Measurements from ENCODE around the gene GRM1.

GRM1 gene

GRCh38 chr6:146456886-146457285 lies 428.0 kb downstream of the GRM1 start:
- Histone ChIP-seq H3K36me3 (ENCODE audit: insufficient read depth, low read length) (no peaks in the 10 kb centered on the region), H4K20me1 (ENCODE audit: insufficient read depth, low read length, poor library complexity, severe bottlenecking) (no peaks in the 10 kb centered on the region), H3K79me2 (ENCODE audit: insufficient read depth, low read length) (no peaks in the 10 kb centered on the region), H3K27me3 (ENCODE audit: insufficient read depth, low read length, poor library complexity, severe bottlenecking) (no peaks in the 10 kb centered on the region), H3K9ac (ENCODE audit: low read depth, low read length, poor library complexity, severe bottlenecking) (no peak overlapping the region), H3K4me1 (ENCODE audit: insufficient read depth, low read length, poor library complexity, severe bottlenecking) (no peaks in the 10 kb centered on the region), H3F3A (ENCODE audit: low read depth) (no peaks in the 10 kb centered on the region), H3K9me2 (replicated peaks; ENCODE audit: low read depth, low read length) (no peaks in the 10 kb centered on the region), H3K9me3 (ENCODE audit: insufficient read depth, low read depth, low read length) (peaks cover 14% of the 10 kb centered on the region), H2AFZ (ENCODE audit: low read length) (no peak overlapping the region), H3K4me3 (ENCODE audit: low read length, poor library complexity, severe bottlenecking) (no peak overlapping the region), H3K4me2 (ENCODE audit: low read depth, low read length, poor library complexity, severe bottlenecking) (no peak overlapping the region)
- TF ChIP-seq CTCF (conservative IDR thresholded peaks at IDR 0.05; ENCODE audit: low read length) (no peak), EZH2phosphoT487 (IDR thresholded peaks at IDR 0.05; ENCODE audit: borderline replicate concordance) (no peak)

GRCh38 chr6:146460941-146461340 lies 432.1 kb downstream of the GRM1 start:
- Histone ChIP-seq H3K9me2 (replicated peaks; ENCODE audit: low read depth, low read length) (no peaks in the 10 kb centered on the region), H3K4me3 (ENCODE audit: low read length, poor library complexity, severe bottlenecking) (no peak overlapping the region), H3K4me1 (ENCODE audit: insufficient read depth, low read length, poor library complexity, severe bottlenecking) (no peaks in the 10 kb centered on the region), H2AFZ (ENCODE audit: low read length) (no peak overlapping the region), H3K9me3 (ENCODE audit: insufficient read depth, low read depth, low read length) (peaks cover 17% of the 10 kb centered on the region), H3K4me2 (ENCODE audit: low read depth, low read length, poor library complexity, severe bottlenecking) (no peak overlapping the region), H4K20me1 (ENCODE audit: insufficient read depth, low read length, poor library complexity, severe bottlenecking) (no peaks in the 10 kb centered on the region), H3K9ac (ENCODE audit: low read depth, low read length, poor library complexity, severe bottlenecking) (no peak overlapping the region), H3K27me3 (ENCODE audit: insufficient read depth, low read length, poor library complexity, severe bottlenecking) (no peaks in the 10 kb centered on the region), H3K36me3 (ENCODE audit: insufficient read depth, low read length) (no peaks in the 10 kb centered on the region), H3K79me2 (ENCODE audit: insufficient read depth, low read length) (no peaks in the 10 kb centered on the region), H3F3A (ENCODE audit: low read depth) (no peaks in the 10 kb centered on the region)
- no peak for TF ChIP-seq EZH2phosphoT487 (IDR thresholded peaks at IDR 0.05; ENCODE audit: borderline replicate concordance)
- no peak for TF ChIP-seq CTCF (conservative IDR thresholded peaks at IDR 0.05; ENCODE audit: low read length)

- H3K4me3 ChIP-seq (ENCODE audit: low read length, poor library complexity, severe bottlenecking), result no peak overlapping the region
- no peaks in the 10 kb centered on the region for H3K9me2 ChIP-seq (replicated peaks; ENCODE audit: low read depth, low read length)
- H3K9me3 ChIP-seq (ENCODE audit: insufficient read depth, low read depth, low read length), result no peaks in the 10 kb centered on the region
- H4K20me1 ChIP-seq (ENCODE audit: insufficient read depth, low read length, poor library complexity, severe bottlenecking), result no peaks in the 10 kb centered on the region
- no peaks in the 10 kb centered on the region for H3K4me1 ChIP-seq (ENCODE audit: insufficient read depth, low read length, poor library complexity, severe bottlenecking)
- no peaks in the 10 kb centered on the region for H3K27me3 ChIP-seq (ENCODE audit: insufficient read depth, low read length, poor library complexity, severe bottlenecking)
- no peak overlapping the region for H2AFZ ChIP-seq (ENCODE audit: low read length)
- H3K79me2 ChIP-seq (ENCODE audit: insufficient read depth, low read length), result no peaks in the 10 kb centered on the region
- no peaks in the 10 kb centered on the region for H3K36me3 ChIP-seq (ENCODE audit: insufficient read depth, low read length)
- no peak overlapping the region for H3K4me2 ChIP-seq (ENCODE audit: low read depth, low read length, poor library complexity, severe bottlenecking)
- no peak overlapping the region for H3K9ac ChIP-seq (ENCODE audit: low read depth, low read length, poor library complexity, severe bottlenecking)
- H3F3A ChIP-seq (ENCODE audit: low read depth), result no peaks in the 10 kb centered on the region
- no peak for TF ChIP-seq EZH2phosphoT487 (IDR thresholded peaks at IDR 0.05; ENCODE audit: borderline replicate concordance)
- TF ChIP-seq CTCF (conservative IDR thresholded peaks at IDR 0.05; ENCODE audit: low read length), result no peak
Observed at GRCh38 chr6:146470091-146470770, 441.4 kb downstream of the GRM1 start.

Data from Loucy (cell line).